Stimulated activated CD4-positive, alpha-beta T cell treated with anti-CD3 and anti-CD28 coated beads, Interleukin-15, amount 100 ng/mL, for 48 hours (primary cell): ENCODE data around the gene DTNBP1.
"Not testable (repeated sequence)": the region's sequence is repeated elsewhere in the genome, so short reads cannot be mapped to it uniquely, and the experiment has no call there.

Experiments
- DNase-seq, 2 donors: peaks; one replicate each; pipeline ENCODE4 v3.0.0-alpha.2; 2020; ENCODE audit warnings: low read depth in 2 of 2

DTNBP1 gene

GRCh38 chr6:15668918-15669317 lies 6.1 kb upstream of the DTNBP1 start:
- DNase-seq = no peak

- DNase-seq = not testable (repeated sequence)
Observed at GRCh38 chr6:15666896-15667295, 4.1 kb upstream of the DTNBP1 start.

- no peak for DNase-seq
Observed at GRCh38 chr6:15665237-15665636, 2.4 kb upstream of the DTNBP1 start.

- no peak for DNase-seq
Observed at GRCh38 chr6:15663130-15663871, 473 bp upstream of the DTNBP1 start.

GRCh38 chr6:15661853-15662325 lies 939 bp downstream of the DTNBP1 start:
- no peak for DNase-seq

- no peak for DNase-seq
Observed at GRCh38 chr6:15659181-15659580, 3.6 kb downstream of the DTNBP1 start.

GRCh38 chr6:15658181-15658744 lies 4.6 kb downstream of the DTNBP1 start:
- no peak for DNase-seq

GRCh38 chr6:15657290-15657689 lies 5.5 kb downstream of the DTNBP1 start:
- no peak for DNase-seq

GRCh38 chr6:15656145-15656544 lies 6.7 kb downstream of the DTNBP1 start:
- no peak for DNase-seq

- DNase-seq = no peak
Observed at GRCh38 chr6:15654250-15654649, 8.6 kb downstream of the DTNBP1 start.

- no peak for DNase-seq
Observed at GRCh38 chr6:15653581-15653980, 9.2 kb downstream of the DTNBP1 start.

- not testable (repeated sequence) for DNase-seq
Observed at GRCh38 chr6:15650004-15650559, 12.7 kb downstream of the DTNBP1 start.

- no peak for DNase-seq
Observed at GRCh38 chr6:15644904-15645303, 17.9 kb downstream of the DTNBP1 start.

- no peak for DNase-seq
Observed at GRCh38 chr6:15643542-15643941, 19.3 kb downstream of the DTNBP1 start.

- no peak for DNase-seq
Observed at GRCh38 chr6:15642276-15642675, 20.6 kb downstream of the DTNBP1 start.

- DNase-seq = no peak
Observed at GRCh38 chr6:15638373-15638772, 24.5 kb downstream of the DTNBP1 start.

- DNase-seq = no peak
Observed at GRCh38 chr6:15631432-15631831, 31.4 kb downstream of the DTNBP1 start.

- no peak for DNase-seq
Observed at GRCh38 chr6:15630202-15630601, 32.6 kb downstream of the DTNBP1 start.

- DNase-seq = no peak
Observed at GRCh38 chr6:15629487-15629886, 33.3 kb downstream of the DTNBP1 start.

- peak; percentile 33 to 55 for DNase-seq
Observed at GRCh38 chr6:15628499-15629131, 34.2 kb downstream of the DTNBP1 start.

GRCh38 chr6:15627821-15628220 lies 35.0 kb downstream of the DTNBP1 start:
- DNase-seq = no peak

GRCh38 chr6:15626878-15627674 lies 35.8 kb downstream of the DTNBP1 start:
- no peak for DNase-seq
